Measurements from ENCODE around the gene AK1. TPM values are rescaled to one million over a fixed set of nuclear protein-coding genes. Genes with fewer than 3 reads are reported as not detected.
A peak's percentile ranks its signal among the peaks of the same experiment; 100 is the strongest.

Gene AK1
- total and polyA plus RNA-seq, 10 of the 15 experiments (the other 5 are each of a cell fraction or from before 2014, with no cell fraction given) = 0.23 to 3.1 (median 1.8) TPM

- ChIA-PET SMC1A (ENCODE audit: uncharacterized antibody, unreplicated experiment) (interaction anchor here (1.1 to 1.6 kb wide), 2 partner anchors 12 to 90 kb away, joined by 3 read pairs; no protein-coding TSS in a partner anchor), POLR2A (interaction anchor here (0.6 kb wide), 1 partner anchor 16 kb away, joined by 6 read pairs; no protein-coding TSS in a partner anchor), CTCF (interaction anchor here (0.6 to 3.7 kb wide), 8 partner anchors 8 to 153 kb away, joined by 3 to 16 read pairs (median 6); partner anchors contain the start of gene TOR2A), RAD21 (ENCODE audit: unreplicated experiment) (interaction anchor here (0.9 to 2.6 kb wide), 2 partner anchors 11 to 119 kb away, joined by 3 to 9 read pairs; partner anchors contain the start of gene TOR2A)
- H3K27ac ChIP-seq (ENCODE audit: control insufficient read depth, insufficient read depth) = peak overlapping the region; percentile 45
- DNase-seq (ENCODE audit: low read depth, low spot score) (no peak), FAIRE-seq (peak; percentile 7), ATAC-seq (peak; percentile 51)
- BruUV-seq (replicated peaks) = no TSS peak
- no peaks in the 10 kb centered on the region for H3K27me3 ChIP-seq (replicated peaks in 1 of 2; ENCODE audit: control insufficient read depth in 2 of 2, insufficient read depth in 2 of 2, low read length in 1 of 2)
- peak overlapping the region; percentile 81 for H2AFZ ChIP-seq (ENCODE audit: control insufficient read depth, low read depth, low read length)
- H3K36me3 ChIP-seq (ENCODE audit: control insufficient read depth in 2 of 2, insufficient read depth in 2 of 2, low read length in 1 of 2) = no peaks in the 10 kb centered on the region
- peak overlapping the region; percentile 78 for H3K4me3 ChIP-seq
- in situ Hi-C loops (cut with MboI) = no loop called here
- peaks cover 8% of the 10 kb centered on the region for H3K79me2 ChIP-seq (ENCODE audit: control insufficient read depth, insufficient read depth, low read length)
- TF ChIP-seq GABPA (IDR thresholded peaks at IDR 0.05; ENCODE audit: low read depth) = no peak
- no peak for TF ChIP-seq SUZ12 (IDR thresholded peaks at IDR 0.05; ENCODE audit: unreplicated experiment)
- TF ChIP-seq TAF1 (IDR thresholded peaks at IDR 0.05; ENCODE audit: borderline replicate concordance, low read depth, low read length) = no peak
- peak; percentile 70; the same call in 1 of the 2 replicates for TF ChIP-seq SMARCA5 (IDR thresholded peaks at IDR 0.05)
- TF ChIP-seq HCFC1 (IDR thresholded peaks at IDR 0.05; ENCODE audit: low read length) = no peak
- TF ChIP-seq SP1 (IDR thresholded peaks at IDR 0.05; ENCODE audit: low read depth, low read length) = no peak
- WGBS (ENCODE audit: insufficient coverage, insufficient replicate concordance, low lambda C conversion rate, missing lambda C conversion rate) = 64% methylated on average over 13 of the region's 13 CpGs
- peak overlapping the region; percentile 71 for H3K9ac ChIP-seq (ENCODE audit: control insufficient read depth, insufficient read depth, low read length)
- peaks cover 3% of the 10 kb centered on the region; the same call in 2 of the 3 replicates for H3K9me3 ChIP-seq (replicated peaks; ENCODE audit: control insufficient read depth, insufficient read depth, low read length)
- intact Hi-C loops (cut with micrococcal nuclease; ENCODE audit: unreplicated experiment) = no loop called here
- H3K4me1 ChIP-seq (ENCODE audit: control insufficient read depth, insufficient read depth, low read length) = peaks cover 6% of the 10 kb centered on the region
- peak overlapping the region; percentile 95 for H3K4me2 ChIP-seq (ENCODE audit: control insufficient read depth, insufficient read depth)
- no peaks in the 10 kb centered on the region for H4K20me1 ChIP-seq (ENCODE audit: control insufficient read depth, insufficient read depth)
These were observed 23.9 kb downstream of the AK1 start for GRCh38 chr9:127853312-127854183.

Measured in GM12878 (cell line).